Nucleus accumbens (tissue), 56 donors: ENCODE results near the gene IFT43.

Source experiments
- DNase-seq, 56 donors: peaks; one replicate each; lab custom pipeline; 2025; lab: John Stamatoyannopoulos, UW

The IFT43 gene

GRCh38 chr14:75979648-75980565, 5.7 kb upstream of the IFT43 start:
- peak in 43 of 56 donors; percentile 9 to 69 (median 31) for DNase-seq

GRCh38 chr14:75980856-75981255, 4.7 kb upstream of the IFT43 start:
- DNase-seq: peak in 3 of 56 donors; percentile 25 to 39 (median 28)

- DNase-seq: peak in 48 of 56 donors; percentile 30 to 85 (median 68)
Measured at GRCh38 chr14:75981426-75982265, 3.9 kb upstream of the IFT43 start, which contains the start of gene TGFB3. Gene TGFB3 (minus strand): TSS chr14:75981995. CDS start chr14:75980893, 1,102 bp downstream.

- DNase-seq: peak in 55 of 56 donors; percentile 21 to 91 (median 80)
Measured at GRCh38 chr14:75982266-75983018, 3.1 kb upstream of the IFT43 start.

- DNase-seq: no peak
Measured at GRCh38 chr14:75983019-75983358, 2.6 kb upstream of the IFT43 start.

GRCh38 chr14:75984674-75985073, 889 bp upstream of the IFT43 start:
- DNase-seq: no peak

GRCh38 chr14:75986439-75986765, 839 bp downstream of the IFT43 start:
- no peak for DNase-seq

- DNase-seq: no peak
Measured at GRCh38 chr14:75987201-75987970, 1.8 kb downstream of the IFT43 start.

- DNase-seq: no peak
Measured at GRCh38 chr14:75989134-75989533, 3.6 kb downstream of the IFT43 start.

GRCh38 chr14:75990297-75990696, 4.7 kb downstream of the IFT43 start:
- no peak for DNase-seq

GRCh38 chr14:75991753-75992152, 6.2 kb downstream of the IFT43 start:
- DNase-seq: no peak

GRCh38 chr14:75993567-75994041, 8.0 kb downstream of the IFT43 start:
- no peak for DNase-seq

- no peak for DNase-seq
Measured at GRCh38 chr14:75995372-75996041, 9.9 kb downstream of the IFT43 start.

- DNase-seq: no peak
Measured at GRCh38 chr14:75996488-75996887, 10.9 kb downstream of the IFT43 start.

GRCh38 chr14:75999511-76000190, 14.1 kb downstream of the IFT43 start:
- peak in 13 of 56 donors; percentile 9 to 57 (median 38) for DNase-seq

GRCh38 chr14:76002383-76002782, 16.8 kb downstream of the IFT43 start:
- DNase-seq: no peak

GRCh38 chr14:76006253-76006652, 20.7 kb downstream of the IFT43 start:
- DNase-seq: no peak

- DNase-seq: no peak
Measured at GRCh38 chr14:76007379-76007778, 21.8 kb downstream of the IFT43 start.

GRCh38 chr14:76007852-76008251, 22.3 kb downstream of the IFT43 start:
- DNase-seq: no peak
